ENCODE measurements around the gene POLR3GL.
A peak's percentile ranks its signal among the peaks of the same experiment; 100 is the strongest.

Gene POLR3GL

GRCh38 chr1:145983960-145984830, 19.7 kb downstream of the POLR3GL start:
- Histone ChIP-seq H2BK5ac (ENCODE audit: low read depth, low read length, poor library complexity) (no peak overlapping the region), H2AFZ (ENCODE audit: insufficient read depth, low read length, poor library complexity) (no peak overlapping the region), H3K36me3 (ENCODE audit: control insufficient read depth in 1 of 2, insufficient read depth in 2 of 2, low read length in 2 of 2) (no peaks in the 10 kb centered on the region), H3K4me1 (ENCODE audit: control insufficient read depth in 1 of 2, insufficient read depth in 2 of 2, low read length in 2 of 2) (peaks cover 15 to 21% of the 10 kb centered on the region in 2 experiments), H3K79me1 (ENCODE audit: low read length) (peaks cover 6% of the 10 kb centered on the region), H2BK120ac (ENCODE audit: insufficient read depth, low read length, poor library complexity) (no peak overlapping the region), H4K91ac (ENCODE audit: low read depth, low read length) (no peak overlapping the region), H3K4ac (ENCODE audit: low read depth, low read length) (no peak overlapping the region), H3K4me2 (ENCODE audit: low read length) (no peak overlapping the region), H3K4me3 (ENCODE audit: low read depth, low read length) (no peak overlapping the region), H2BK12ac (ENCODE audit: low read length) (no peak overlapping the region), H3K14ac (ENCODE audit: low read length) (no peak overlapping the region), H3K9ac (ENCODE audit: low read length) (no peak overlapping the region), H2AK5ac (ENCODE audit: low read length) (no peak overlapping the region), H3K18ac (ENCODE audit: low read length) (no peak overlapping the region), H4K8ac (ENCODE audit: low read depth, low read length) (no peak overlapping the region), H3K27ac (ENCODE audit: low read depth, low read length) (no peak overlapping the region), H4K12ac (ENCODE audit: low read depth, low read length) (no peak overlapping the region), H3K9me3 (ENCODE audit: insufficient read depth, low read depth, low read length) (no peaks in the 10 kb centered on the region), H3K27me3 (ENCODE audit: insufficient read depth, low read length) (no peaks in the 10 kb centered on the region), H3K23ac (ENCODE audit: low read length) (no peak overlapping the region), H3K79me2 (ENCODE audit: control insufficient read depth, insufficient read depth, low read length, poor library complexity) (no peaks in the 10 kb centered on the region)
- DNase-seq: no peak
- no CpG with 5 or more reads among the region's 12 CpGs for WGBS (ENCODE audit: extremely low coverage, insufficient coverage, insufficient read length)

- peak overlapping the region; percentile 63 for H2BK120ac ChIP-seq (ENCODE audit: insufficient read depth, low read length, poor library complexity)
Observed at GRCh38 chr1:145985129-145985501, 20.6 kb downstream of the POLR3GL start.

GRCh38 chr1:145985502-145986439, 21.3 kb downstream of the POLR3GL start:
- Histone ChIP-seq H2AK5ac (ENCODE audit: low read length) (no peak overlapping the region), H3K79me2 (ENCODE audit: control insufficient read depth, insufficient read depth, low read length, poor library complexity) (no peaks in the 10 kb centered on the region), H2AFZ (ENCODE audit: insufficient read depth, low read length, poor library complexity) (peak overlapping the region; percentile 30), H2BK12ac (ENCODE audit: low read length) (peak overlapping the region; percentile 52), H4K8ac (ENCODE audit: low read depth, low read length) (peak overlapping the region; percentile 58), H2BK5ac (ENCODE audit: low read depth, low read length, poor library complexity) (peak overlapping the region; percentile 32), H3K18ac (ENCODE audit: low read length) (no peak overlapping the region), H3K9me3 (ENCODE audit: insufficient read depth, low read depth, low read length) (no peaks in the 10 kb centered on the region), H3K27ac (ENCODE audit: low read depth, low read length) (peak overlapping the region; percentile 14), H3K27me3 (ENCODE audit: insufficient read depth, low read length) (no peaks in the 10 kb centered on the region), H3K4me2 (ENCODE audit: low read length) (no peak overlapping the region), H2BK120ac (ENCODE audit: insufficient read depth, low read length, poor library complexity) (peak overlapping the region; percentile 63), H3K79me1 (ENCODE audit: low read length) (peaks cover 6% of the 10 kb centered on the region), H3K14ac (ENCODE audit: low read length) (peak overlapping the region; percentile 20), H3K4ac (ENCODE audit: low read depth, low read length) (no peak overlapping the region), H3K9ac (ENCODE audit: low read length) (no peak overlapping the region), H4K91ac (ENCODE audit: low read depth, low read length) (peak overlapping the region; percentile 59), H3K36me3 (ENCODE audit: control insufficient read depth in 1 of 2, insufficient read depth in 2 of 2, low read length in 2 of 2) (no peaks in the 10 kb centered on the region), H3K23ac (ENCODE audit: low read length) (no peak overlapping the region), H4K12ac (ENCODE audit: low read depth, low read length) (peak overlapping the region; percentile 64), H3K4me1 (ENCODE audit: control insufficient read depth in 1 of 2, insufficient read depth in 2 of 2, low read length in 2 of 2) (peaks cover 12 to 16% of the 10 kb centered on the region in 2 experiments), H3K4me3 (ENCODE audit: low read depth, low read length) (no peak overlapping the region)
- WGBS (ENCODE audit: extremely low coverage, insufficient coverage, insufficient read length): no CpG with 5 or more reads among the region's 15 CpGs
- peak in 1 of 2 donors; percentile 27 for DNase-seq

More at GRCh38 chr1:145985129-145985501, 20.6 kb downstream of the POLR3GL start:
- Histone ChIP-seq H2BK5ac (ENCODE audit: low read depth, low read length, poor library complexity) (peak overlapping the region; percentile 32), H3K4ac (ENCODE audit: low read depth, low read length) (no peak overlapping the region), H3K4me2 (ENCODE audit: low read length) (no peak overlapping the region), H3K79me2 (ENCODE audit: control insufficient read depth, insufficient read depth, low read length, poor library complexity) (no peaks in the 10 kb centered on the region), H3K36me3 (ENCODE audit: control insufficient read depth in 1 of 2, insufficient read depth in 2 of 2, low read length in 2 of 2) (no peaks in the 10 kb centered on the region), H3K4me3 (ENCODE audit: low read depth, low read length) (no peak overlapping the region), H2AFZ (ENCODE audit: insufficient read depth, low read length, poor library complexity) (peak overlapping the region; percentile 30), H3K4me1 (ENCODE audit: control insufficient read depth in 1 of 2, insufficient read depth in 2 of 2, low read length in 2 of 2) (peaks cover 13 to 17% of the 10 kb centered on the region in 2 experiments), H3K9me3 (ENCODE audit: insufficient read depth, low read depth, low read length) (no peaks in the 10 kb centered on the region), H2AK5ac (ENCODE audit: low read length) (no peak overlapping the region), H2BK12ac (ENCODE audit: low read length) (peak overlapping the region; percentile 52), H3K9ac (ENCODE audit: low read length) (no peak overlapping the region), H3K27me3 (ENCODE audit: insufficient read depth, low read length) (no peaks in the 10 kb centered on the region), H3K79me1 (ENCODE audit: low read length) (peaks cover 6% of the 10 kb centered on the region), H3K14ac (ENCODE audit: low read length) (peak overlapping the region; percentile 20), H3K23ac (ENCODE audit: low read length) (no peak overlapping the region), H4K8ac (ENCODE audit: low read depth, low read length) (peak overlapping the region; percentile 58), H4K12ac (ENCODE audit: low read depth, low read length) (peak overlapping the region; percentile 64), H3K27ac (ENCODE audit: low read depth, low read length) (peak overlapping the region; percentile 14), H3K18ac (ENCODE audit: low read length) (no peak overlapping the region), H4K91ac (ENCODE audit: low read depth, low read length) (peak overlapping the region; percentile 43)
- WGBS (ENCODE audit: extremely low coverage, insufficient coverage, insufficient read length): no CpG with 5 or more reads among the region's 2 CpGs
- no peak for DNase-seq

DNA sequence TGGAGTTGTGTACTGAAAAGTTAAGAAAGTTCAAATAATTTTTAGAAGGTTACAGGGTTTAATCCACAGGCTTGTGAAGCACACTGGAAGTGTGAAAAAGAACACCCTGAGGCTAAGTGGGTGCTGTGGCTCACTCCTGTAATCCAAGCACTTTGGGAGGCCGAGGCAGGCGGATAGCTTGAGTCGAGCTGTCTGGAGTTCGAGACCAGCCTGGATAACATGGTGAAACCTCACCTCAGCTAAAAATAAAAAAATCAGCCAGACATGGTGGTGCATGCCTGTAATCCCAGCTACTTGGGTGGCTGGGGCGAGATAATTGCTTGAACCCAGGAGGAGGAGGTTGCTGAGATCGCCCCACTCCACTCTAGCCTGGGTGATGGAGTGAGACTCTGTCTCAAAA, 22.1 kb downstream of the POLR3GL start:
- no peaks in the 10 kb centered on the region for H3K79me2 ChIP-seq (ENCODE audit: control insufficient read depth, insufficient read depth, low read length, poor library complexity)
- H2AFZ ChIP-seq (ENCODE audit: insufficient read depth, low read length, poor library complexity): no peak overlapping the region
- no peak overlapping the region for H3K27ac ChIP-seq (ENCODE audit: low read depth, low read length)
- H2BK12ac ChIP-seq (ENCODE audit: low read length): no peak overlapping the region
- no peak overlapping the region for H3K14ac ChIP-seq (ENCODE audit: low read length)
- H3K9ac ChIP-seq (ENCODE audit: low read length): no peak overlapping the region
- no peak overlapping the region for H3K4ac ChIP-seq (ENCODE audit: low read depth, low read length)
- WGBS (ENCODE audit: extremely low coverage, insufficient coverage, insufficient read length): no CpG with 5 or more reads among the region's 6 CpGs
- no peak overlapping the region for H3K18ac ChIP-seq (ENCODE audit: low read length)
- peaks cover 6% of the 10 kb centered on the region for H3K79me1 ChIP-seq (ENCODE audit: low read length)
- H2BK120ac ChIP-seq (ENCODE audit: insufficient read depth, low read length, poor library complexity): no peak overlapping the region
- no peaks in the 10 kb centered on the region for H3K36me3 ChIP-seq (ENCODE audit: control insufficient read depth in 1 of 2, insufficient read depth in 2 of 2, low read length in 2 of 2)
- H3K4me2 ChIP-seq (ENCODE audit: low read length): no peak overlapping the region
- H3K23ac ChIP-seq (ENCODE audit: low read length): no peak overlapping the region
- H3K4me1 ChIP-seq (ENCODE audit: control insufficient read depth in 1 of 2, insufficient read depth in 2 of 2, low read length in 2 of 2): peaks cover 11 to 19% of the 10 kb centered on the region in 2 experiments
- H3K27me3 ChIP-seq (ENCODE audit: insufficient read depth, low read length): no peaks in the 10 kb centered on the region
- no peak overlapping the region for H4K12ac ChIP-seq (ENCODE audit: low read depth, low read length)
- DNase-seq: no peak
- peak overlapping the region; percentile 18 for H4K91ac ChIP-seq (ENCODE audit: low read depth, low read length)
- H3K4me3 ChIP-seq (ENCODE audit: low read depth, low read length): no peak overlapping the region
- no peak overlapping the region for H4K8ac ChIP-seq (ENCODE audit: low read depth, low read length)
- no peak overlapping the region for H2BK5ac ChIP-seq (ENCODE audit: low read depth, low read length, poor library complexity)
- no peaks in the 10 kb centered on the region for H3K9me3 ChIP-seq (ENCODE audit: insufficient read depth, low read depth, low read length)
- H2AK5ac ChIP-seq (ENCODE audit: low read length): no peak overlapping the region
